ENCODE data around the gene AOC3. TPM values are rescaled to one million over a fixed set of nuclear protein-coding genes. Genes with fewer than 3 reads are reported as not detected.

AOC3 gene
- total RNA-seq, 1 experiment from 2014 or later = 2.8 TPM

DNA sequence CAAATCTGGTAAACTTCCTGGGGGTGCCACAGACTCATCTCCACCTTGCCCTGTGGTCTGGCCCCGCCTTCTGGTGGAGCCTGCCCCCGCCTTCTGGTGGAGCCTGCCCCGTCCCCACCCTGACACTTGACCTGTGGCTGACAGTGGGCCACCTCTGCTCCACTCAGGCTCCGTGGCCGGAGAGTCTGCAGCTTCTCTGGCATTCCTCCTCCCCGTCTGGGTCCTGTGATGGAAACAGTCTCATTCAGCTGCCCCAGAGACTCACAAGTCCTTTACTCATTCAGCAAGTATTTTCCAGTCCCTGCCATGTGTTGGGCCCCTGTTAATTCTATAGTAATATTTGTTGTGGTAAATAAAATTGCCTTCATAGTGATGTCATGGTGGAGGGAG lies 28.6 kb downstream of the AOC3 start:
- H3K14ac ChIP-seq (ENCODE audit: insufficient read depth, low read length) = no peak overlapping the region
- H3K4me1 Mint-ChIP-seq = peaks cover 30 to 31% of the 10 kb centered on the region in 2 experiments
- peaks cover 58% of the 10 kb centered on the region for H3K27me3 Mint-ChIP-seq (ENCODE audit: low read depth)
- DNase-seq = no peak
- H3K27me3 ChIP-seq (ENCODE audit: insufficient read depth, low read length) = no peaks in the 10 kb centered on the region
- no peak overlapping the region for H3T11ph ChIP-seq (ENCODE audit: low read length)
- no peak overlapping the region for H3K27ac Mint-ChIP-seq
- H3K9me3 ChIP-seq (ENCODE audit: control insufficient read depth, low read depth, low read length) = no peaks in the 10 kb centered on the region
- no peak overlapping the region for H2BK15ac ChIP-seq (ENCODE audit: low read depth, low read length)
- no peak overlapping the region for H3K4ac ChIP-seq (ENCODE audit: low read depth, low read length)
- H3K9me3 Mint-ChIP-seq = 0 out of 5 replicates have a peak, but pooled peaks cover 0 to 3% of the 10 kb centered on the region in 2 experiments
- H3K9ac ChIP-seq (ENCODE audit: extremely low read depth, insufficient read length, low read length) = no peak overlapping the region
- no peak overlapping the region for H3K4me3 Mint-ChIP-seq
- H3K23ac ChIP-seq (ENCODE audit: insufficient read length, low read depth, low read length) = no peak overlapping the region
- H3K18ac ChIP-seq (ENCODE audit: insufficient read length, low read depth, low read length) = no peak overlapping the region
- no peak overlapping the region for H2AK5ac ChIP-seq (ENCODE audit: insufficient read length, low read length)
- no peaks in the 10 kb centered on the region for H3K79me1 ChIP-seq (ENCODE audit: insufficient read depth, low read depth, low read length, poor library complexity, severe bottlenecking)
- H4K20me1 ChIP-seq (ENCODE audit: control insufficient read depth, insufficient read depth, insufficient read length) = no peaks in the 10 kb centered on the region
- no peak overlapping the region for H4K8ac ChIP-seq (replicated peaks; ENCODE audit: insufficient read length, low read depth, low read length)
- no peak overlapping the region for H3K4me2 ChIP-seq (ENCODE audit: insufficient read depth, insufficient read length, low read length)
- no peak overlapping the region for H2BK20ac ChIP-seq (ENCODE audit: low read depth, low read length, poor library complexity, severe bottlenecking)
- no peak overlapping the region for H3K27ac ChIP-seq (ENCODE audit: insufficient read length, low read depth, low read length)
- TF ChIP-seq, protein P1, sequence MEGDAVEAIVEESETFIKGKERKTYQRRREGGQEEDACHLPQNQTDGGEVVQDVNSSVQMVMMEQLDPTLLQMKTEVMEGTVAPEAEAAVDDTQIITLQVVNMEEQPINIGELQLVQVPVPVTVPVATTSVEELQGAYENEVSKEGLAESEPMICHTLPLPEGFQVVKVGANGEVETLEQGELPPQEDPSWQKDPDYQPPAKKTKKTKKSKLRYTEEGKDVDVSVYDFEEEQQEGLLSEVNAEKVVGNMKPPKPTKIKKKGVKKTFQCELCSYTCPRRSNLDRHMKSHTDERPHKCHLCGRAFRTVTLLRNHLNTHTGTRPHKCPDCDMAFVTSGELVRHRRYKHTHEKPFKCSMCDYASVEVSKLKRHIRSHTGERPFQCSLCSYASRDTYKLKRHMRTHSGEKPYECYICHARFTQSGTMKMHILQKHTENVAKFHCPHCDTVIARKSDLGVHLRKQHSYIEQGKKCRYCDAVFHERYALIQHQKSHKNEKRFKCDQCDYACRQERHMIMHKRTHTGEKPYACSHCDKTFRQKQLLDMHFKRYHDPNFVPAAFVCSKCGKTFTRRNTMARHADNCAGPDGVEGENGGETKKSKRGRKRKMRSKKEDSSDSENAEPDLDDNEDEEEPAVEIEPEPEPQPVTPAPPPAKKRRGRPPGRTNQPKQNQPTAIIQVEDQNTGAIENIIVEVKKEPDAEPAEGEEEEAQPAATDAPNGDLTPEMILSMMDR (conservative IDR thresholded peaks at IDR 0.05) = no peak
- H4K91ac ChIP-seq (ENCODE audit: insufficient read length, low read depth, low read length) = no peak overlapping the region
- no peaks in the 10 kb centered on the region; a peak in 1 of 7 replicates for H3K36me3 Mint-ChIP-seq (ENCODE audit: insufficient read depth in 1 of 3, low read depth in 3 of 3)
- no peak overlapping the region for H3K56ac ChIP-seq (ENCODE audit: insufficient read length, low read depth, low read length)
- no CpG with 5 or more reads among the region's 6 CpGs for WGBS (ENCODE audit: extremely low coverage, insufficient read length, low lambda C conversion rate)
- no peak overlapping the region for H2AFZ ChIP-seq (ENCODE audit: low read length)
- no peak overlapping the region for H2BK5ac ChIP-seq (ENCODE audit: insufficient read length, low read length)
- H3K4me1 ChIP-seq (ENCODE audit: insufficient read depth, low read length) = no peaks in the 10 kb centered on the region; the same call in 1 of the 2 replicates
- no peak overlapping the region for H4K5ac ChIP-seq (ENCODE audit: insufficient read length, low read depth, low read length)
- no peaks in the 10 kb centered on the region for H3K79me2 ChIP-seq (ENCODE audit: insufficient read depth, low read length)
- no peak overlapping the region for H2BK12ac ChIP-seq (ENCODE audit: insufficient read length, low read depth, low read length)
- H3K23me2 ChIP-seq (ENCODE audit: insufficient read length, low read depth, low read length, poor library complexity, severe bottlenecking) = no peaks in the 10 kb centered on the region
- H2BK120ac ChIP-seq (ENCODE audit: low read depth, low read length, poor library complexity, severe bottlenecking) = no peak overlapping the region

Measured in H9 (cell line).